ENCODE data around the gene TFEB.

Gene TFEB

GRCh38 chr6:41638935-41639808, 96.2 kb downstream of the TFEB start:
- DNase-seq (ENCODE audit: low read depth, low spot score), result no peak

GRCh38 chr6:41638002-41638934, 97.1 kb downstream of the TFEB start, which contains the start of gene MDFI:
TSS of gene MDFI (plus strand) at chr6:41638468. CDS start at chr6:41638750, 282 bp downstream.
- DNase-seq (ENCODE audit: low read depth, low spot score), result no peak

- no peak for DNase-seq (ENCODE audit: low read depth, low spot score)
These were observed 98.0 kb downstream of the TFEB start for GRCh38 chr6:41637194-41638001.

- DNase-seq (ENCODE audit: low read depth, low spot score), result no peak
These were observed 98.6 kb downstream of the TFEB start for GRCh38 chr6:41636833-41637193.

GRCh38 chr6:41635365-41635764, 100.0 kb downstream of the TFEB start:
- DNase-seq (ENCODE audit: low read depth, low spot score), result no peak

GRCh38 chr6:41634657-41635056, 100.8 kb downstream of the TFEB start:
- DNase-seq (ENCODE audit: low read depth, low spot score), result no peak

All from iPS DF 19.7 (cell line).